GM21723 (cell line): ENCODE data around the gene RAB11FIP3.

Experiments used
- ATAC-seq: cut with Tn5 transposase; IDR thresholded peaks from one replicate; pipeline ENCODE4 v1.9.1; 2021; ENCODE audit warnings: mild to moderate bottlenecking, moderate library complexity; ENCODE audit not compliant: unreplicated experiment

The RAB11FIP3 gene

DNA sequence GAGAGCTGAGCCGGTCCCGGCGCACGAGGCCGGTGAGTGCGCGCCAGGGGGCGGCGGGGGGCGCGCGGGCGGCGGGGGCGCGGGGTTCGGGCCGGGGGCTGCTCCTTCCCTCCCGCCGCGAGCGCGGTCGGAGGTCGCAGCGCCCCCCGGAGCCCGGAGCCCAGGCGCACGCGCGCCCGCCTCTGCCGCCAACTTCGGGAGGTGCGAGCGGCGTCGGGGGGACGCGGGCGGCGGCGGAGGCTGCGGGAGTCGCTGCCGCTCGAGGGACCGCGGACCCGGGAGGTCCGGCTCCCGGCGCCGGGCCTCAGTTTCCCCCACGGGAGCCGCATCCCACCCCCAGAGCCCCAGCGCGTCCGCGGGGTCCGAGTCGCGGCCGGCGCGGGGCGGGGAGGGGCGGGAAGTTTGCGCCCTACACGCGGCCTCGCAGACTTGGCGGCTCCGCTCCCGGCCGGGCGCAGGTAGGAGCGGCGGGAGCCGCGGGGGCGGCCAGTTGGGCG is 134.8 kb downstream of the RAB11FIP3 start, which contains the start of gene PRR35:
PRR35 (plus strand) TSS at position 191 of the 497 bp plus-strand sequence. CDS start 2,901 bp downstream, outside the sequence.
- ATAC-seq, result no peak

- no peak for ATAC-seq
Observed at GRCh38 chr16:560701-561412, 135.4 kb downstream of the RAB11FIP3 start.

DNA sequence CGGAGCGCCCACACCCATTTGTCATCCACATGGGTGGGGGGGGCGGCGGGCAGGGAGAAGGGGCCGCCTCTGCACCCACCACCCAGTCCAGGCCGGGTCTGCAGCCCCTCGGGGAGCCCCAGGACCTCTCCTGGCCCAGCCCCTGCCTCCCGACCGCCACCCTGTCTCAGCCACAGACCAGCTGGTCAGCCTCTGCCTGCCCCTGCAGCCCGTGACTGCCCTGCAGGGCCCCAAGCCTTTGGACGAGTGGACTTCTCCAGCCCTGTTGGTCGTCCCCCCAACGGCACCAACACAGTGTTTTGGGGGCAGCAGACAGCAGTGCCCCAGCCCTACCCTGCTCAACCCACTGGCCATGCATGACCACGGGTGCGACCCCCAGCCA is 136.0 kb downstream of the RAB11FIP3 start:
- ATAC-seq, result no peak

GRCh38 chr16:561957-562938 is 136.8 kb downstream of the RAB11FIP3 start:
- ATAC-seq, result no peak

DNA sequence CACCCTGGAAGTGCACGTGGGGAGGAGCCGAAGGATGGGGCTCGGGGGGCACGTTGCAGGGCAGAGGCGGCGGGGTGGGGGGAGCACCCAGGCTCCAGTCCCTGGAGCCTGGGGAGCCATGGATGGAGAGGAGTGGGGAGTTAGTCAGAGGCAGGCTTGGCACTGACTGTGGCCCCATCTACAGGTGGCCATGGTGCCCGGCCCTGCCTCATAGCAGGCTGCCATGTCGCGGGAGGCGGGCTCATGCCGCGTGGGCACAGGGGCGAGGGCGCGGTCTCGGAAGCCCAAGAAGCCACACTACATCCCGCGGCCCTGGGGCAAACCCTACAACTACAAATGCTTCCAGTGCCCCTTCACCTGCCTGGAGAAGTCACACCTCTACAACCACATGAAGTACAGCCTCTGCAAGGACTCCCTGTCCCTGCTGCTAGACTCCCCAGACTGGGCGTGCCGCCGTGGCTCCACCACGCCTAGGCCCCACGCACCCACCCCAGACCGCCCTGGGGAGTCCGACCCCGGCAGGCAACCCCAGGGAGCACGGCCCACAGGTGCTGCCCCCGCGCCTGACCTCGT is 137.7 kb downstream of the RAB11FIP3 start:
- no peak for ATAC-seq

DNA sequence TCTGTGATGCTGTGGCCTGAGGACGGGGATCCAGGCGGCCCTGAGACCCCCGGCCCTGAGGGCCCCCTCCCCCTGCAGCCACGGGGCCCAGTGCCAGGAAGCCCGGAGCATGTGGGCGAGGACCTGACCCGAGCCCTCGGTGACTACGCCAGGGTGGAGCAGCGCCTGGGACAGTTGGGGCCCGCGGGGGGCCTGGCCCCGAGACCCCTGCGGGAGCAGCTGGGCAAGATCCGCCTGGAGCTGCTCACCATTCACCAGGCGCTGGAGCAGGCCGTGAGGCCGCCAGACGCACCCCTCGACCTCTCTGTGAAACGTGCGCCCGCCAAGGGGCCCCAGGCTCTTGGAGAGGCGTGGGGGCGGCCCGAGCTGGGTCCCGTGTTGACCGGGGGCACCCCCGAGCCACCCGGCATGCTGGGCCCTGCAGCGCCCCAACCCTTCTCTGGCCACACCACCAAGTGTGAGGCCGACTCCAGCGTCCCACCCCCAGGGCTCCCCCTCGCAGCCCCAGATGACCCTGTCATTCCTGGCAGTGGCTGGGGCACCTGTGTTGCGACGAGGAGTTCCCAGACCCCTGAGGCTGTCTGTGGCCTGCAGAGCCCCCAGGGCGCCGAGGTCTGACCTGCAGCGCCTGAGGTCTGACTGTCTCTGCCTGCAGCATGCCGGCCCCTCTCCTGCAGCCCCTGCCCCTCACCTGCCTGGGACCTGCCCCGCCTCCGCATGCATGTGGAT is 139.4 kb downstream of the RAB11FIP3 start:
- no peak for ATAC-seq

- ATAC-seq, result no peak
Observed at GRCh38 chr16:565419-566330, 140.2 kb downstream of the RAB11FIP3 start.

GRCh38 chr16:566475-567372 is 141.3 kb downstream of the RAB11FIP3 start, which contains the start of gene NHLRC4:
Gene NHLRC4, plus strand, starts transcription at chr16:567005. Its CDS starts 1,043 bp downstream, at chr16:568048.
- ATAC-seq, result peak; percentile 60

GRCh38 chr16:567373-568256 is 142.2 kb downstream of the RAB11FIP3 start:
- no peak for ATAC-seq

DNA sequence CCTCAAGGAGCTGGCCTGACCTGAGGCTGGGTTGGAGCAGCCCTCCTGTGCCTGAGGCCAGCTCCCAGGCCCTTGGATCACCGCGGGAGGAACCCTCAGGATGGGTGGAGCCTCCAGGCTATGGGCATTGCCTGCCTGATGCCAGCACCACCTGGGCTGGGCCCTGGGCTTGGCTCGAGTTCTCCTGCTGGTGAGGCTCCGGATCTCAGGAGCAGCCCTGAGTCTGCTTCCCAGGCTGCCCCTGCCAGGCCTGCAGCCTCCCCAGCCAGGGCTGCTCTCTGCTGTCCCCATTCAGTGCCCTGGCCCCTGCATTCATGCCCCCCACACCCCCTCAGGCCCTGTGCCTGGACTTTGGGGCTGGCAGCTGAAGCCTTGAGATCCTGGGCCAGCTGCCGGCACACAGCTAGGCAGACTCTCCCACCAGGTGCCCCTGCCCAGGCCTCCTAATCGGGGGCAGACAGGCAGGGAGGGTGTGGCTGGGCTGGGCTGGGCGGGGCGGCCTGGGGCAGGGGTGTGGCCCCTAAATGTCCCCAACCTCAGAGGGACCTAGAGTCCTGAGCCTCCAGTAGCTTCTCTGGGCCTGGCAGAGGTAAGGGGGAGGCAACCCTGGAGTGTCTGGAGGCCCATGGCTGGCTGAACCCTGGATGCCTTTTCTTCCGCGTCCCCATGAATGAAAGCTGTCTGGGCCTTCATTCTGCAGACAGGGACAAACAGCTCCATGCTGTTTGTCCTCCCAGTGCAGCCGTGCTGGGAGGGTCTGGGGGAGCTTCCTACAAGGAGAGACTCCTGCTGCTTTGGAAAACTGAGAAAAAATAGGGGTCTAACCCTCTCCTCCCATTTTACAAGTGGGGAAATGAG is 143.2 kb downstream of the RAB11FIP3 start:
- no peak for ATAC-seq

- no peak for ATAC-seq
Observed at GRCh38 chr16:569445-570254, 144.2 kb downstream of the RAB11FIP3 start, which contains the start of gene PIGQ. Gene PIGQ, plus strand, starts transcription at chr16:569968. Its CDS starts 4,107 bp downstream, at chr16:574075.
